H1 (cell line): ENCODE data around the gene PDHX.

ENCODE experiments used
- EZH2 ChIP-seq: fragments of 200-600 bp; sonication (generic); IDR thresholded peaks from 2 replicates; pipeline ENCODE4 v1.7.1; 2012; ENCODE audit warnings: low read depth, mild to moderate bottlenecking, moderate library complexity, low read length, inconsistent platforms; ENCODE audit not compliant: severe bottlenecking
- MAX ChIP-seq: IDR thresholded peaks from 2 replicates; pipeline ENCODE4 v1.6.1; 2012; ENCODE audit warnings: inconsistent platforms
- POLR2AphosphoS5 ChIP-seq: IDR thresholded peaks from 2 replicates; pipeline ENCODE4 v1.6.1; 2011; ENCODE audit warnings: low read depth, low read length
- RAD21 ChIP-seq, 2 experiments: IDR thresholded peaks in 1 of 2; conservative IDR thresholded peaks in 1 of 2; 2 replicates each; pipeline ENCODE4 v1.6.1; 2011; ENCODE audit warnings: low read depth in 2 of 2, low read length in 2 of 2, improper control_type of control experiment in 1 of 2, inconsistent platforms in 1 of 2, mild to moderate bottlenecking in 1 of 2, moderate library complexity in 1 of 2

GRCh38 chr11:35041070-35041554 lies 124.7 kb downstream of the PDHX start:
- TF ChIP-seq MAX = no peak
- TF ChIP-seq RAD21 (IDR thresholded peaks at IDR 0.05 in 1 of 2, conservative IDR thresholded peaks at IDR 0.05 in 1 of 2; ENCODE audit: low read depth in 2 of 2, low read length in 2 of 2) = no peak
- no peak for TF ChIP-seq EZH2
- no peak for TF ChIP-seq POLR2AphosphoS5
